H9 (cell line): Measurements from ENCODE around the gene ANKRD16. TPM values are rescaled to one million over a fixed set of nuclear protein-coding genes. Genes with fewer than 3 reads are reported as not detected.
"Not testable (repeated sequence)": the region's sequence is repeated elsewhere in the genome, so short reads cannot be mapped to it uniquely, and the experiment has no call there.

ENCODE experiments used
- DNase-seq: peaks from one replicate; pipeline ENCODE4 v3.0.0-alpha.2; 2017
- H2AFZ ChIP-seq: one replicate; pipeline ENCODE4 v1.6.1; 2013; ENCODE audit warnings: mild to moderate bottlenecking, low read length, control low read depth, moderate library complexity
- H2AK5ac ChIP-seq: 2 replicates; pipeline ENCODE4 v1.6.1; 2013; ENCODE audit warnings: low read length, control low read depth, mixed read lengths; ENCODE audit not compliant: insufficient read length
- H2BK120ac ChIP-seq: one replicate; pipeline ENCODE4 v1.6.1; 2013; ENCODE audit warnings: low read depth, mild to moderate bottlenecking, low read length, control low read depth, inconsistent platforms; ENCODE audit not compliant: poor library complexity, severe bottlenecking
- H2BK12ac ChIP-seq: 2 replicates; pipeline ENCODE4 v1.6.1; 2013; ENCODE audit warnings: low read length, control low read depth, mixed read lengths, low read depth; ENCODE audit not compliant: insufficient read length
- H2BK15ac ChIP-seq: 2 replicates; pipeline ENCODE4 v1.6.1; 2013; ENCODE audit warnings: low read depth, low read length, control low read depth
- H2BK20ac ChIP-seq: one replicate; pipeline ENCODE4 v1.6.1; 2013; ENCODE audit warnings: low read depth, mild to moderate bottlenecking, low read length, control low read depth, inconsistent platforms; ENCODE audit not compliant: poor library complexity, severe bottlenecking
- H2BK5ac ChIP-seq: 2 replicates; pipeline ENCODE4 v1.6.1; 2013; ENCODE audit warnings: low read length, control low read depth, mixed read lengths; ENCODE audit not compliant: insufficient read length
- H3K14ac ChIP-seq: 2 replicates; pipeline ENCODE4 v1.6.1; 2013; ENCODE audit warnings: low read length, control low read depth; ENCODE audit not compliant: insufficient read depth
- H3K18ac ChIP-seq: 2 replicates; pipeline ENCODE4 v1.6.1; 2013; ENCODE audit warnings: low read depth, mild to moderate bottlenecking, mixed read lengths, low read length, control low read depth; ENCODE audit not compliant: insufficient read length
- H3K23ac ChIP-seq: 2 replicates; pipeline ENCODE4 v1.6.1; 2013; ENCODE audit warnings: low read length, control low read depth, mixed read lengths, low read depth; ENCODE audit not compliant: insufficient read length
- H3K23me2 ChIP-seq: 2 replicates; pipeline ENCODE4 v1.6.1; 2013; ENCODE audit warnings: low read depth, mild to moderate bottlenecking, mixed read lengths, low read length, control low read depth; ENCODE audit not compliant: insufficient read length, poor library complexity, severe bottlenecking
- H3K27ac ChIP-seq: 2 replicates; pipeline ENCODE4 v1.5.1; 2013; ENCODE audit warnings: low read length, control low read depth, mixed read lengths, low read depth; ENCODE audit not compliant: insufficient read length
- H3K27me3 ChIP-seq: 2 replicates; pipeline ENCODE4 v1.6.1; 2013; ENCODE audit warnings: low read length, control low read depth, inconsistent platforms; ENCODE audit not compliant: insufficient read depth
- H3K4ac ChIP-seq: 2 replicates; pipeline ENCODE4 v1.6.1; 2013; ENCODE audit warnings: low read depth, mild to moderate bottlenecking, control low read depth, inconsistent platforms, low read length, moderate library complexity
- H3K4me1 ChIP-seq: 2 replicates; pipeline ENCODE4 v1.6.1; 2013; ENCODE audit warnings: low read length, control low read depth, inconsistent platforms; ENCODE audit not compliant: insufficient read depth
- H3K4me2 ChIP-seq: 2 replicates; pipeline ENCODE4 v1.6.1; 2013; ENCODE audit warnings: low read length, control low read depth, mixed read lengths; ENCODE audit not compliant: insufficient read length, insufficient read depth
- H3K56ac ChIP-seq: 2 replicates; pipeline ENCODE4 v1.6.1; 2013; ENCODE audit warnings: low read depth, mild to moderate bottlenecking, mixed read lengths, low read length, control low read depth; ENCODE audit not compliant: insufficient read length
- H3K79me1 ChIP-seq: 2 replicates; pipeline ENCODE4 v1.6.1; 2013; ENCODE audit warnings: low read depth, mild to moderate bottlenecking, moderate library complexity, low read length, control low read depth, inconsistent platforms; ENCODE audit not compliant: insufficient read depth, poor library complexity, severe bottlenecking
- H3K79me2 ChIP-seq: 2 replicates; pipeline ENCODE4 v1.6.1; 2013; ENCODE audit warnings: low read length, control low read depth, inconsistent platforms; ENCODE audit not compliant: insufficient read depth
- H3K9ac ChIP-seq: 2 replicates; pipeline ENCODE4 v1.6.1; 2013; ENCODE audit warnings: low read length, control low read depth, mixed read lengths; ENCODE audit not compliant: insufficient read length; ENCODE audit errors: extremely low read depth
- H3K9me3 ChIP-seq: one replicate; pipeline ENCODE4 v1.6.1; 2013; ENCODE audit warnings: low read depth, low read length, inconsistent platforms; ENCODE audit not compliant: control insufficient read depth
- H3T11ph ChIP-seq: one replicate; pipeline ENCODE4 v1.6.1; 2013; ENCODE audit warnings: mild to moderate bottlenecking, low read length, control low read depth, inconsistent platforms
- H4K20me1 ChIP-seq: one replicate; pipeline ENCODE4 v1.6.1; 2013; ENCODE audit not compliant: control insufficient read depth, insufficient read length, insufficient read depth
- H4K5ac ChIP-seq: 2 replicates; pipeline ENCODE4 v1.6.1; 2013; ENCODE audit warnings: low read depth, mild to moderate bottlenecking, mixed read lengths, low read length, control low read depth; ENCODE audit not compliant: insufficient read length
- H4K8ac ChIP-seq: replicated peaks from 2 replicates; pipeline ENCODE4 v1.6.1; 2013; ENCODE audit warnings: low read length, control low read depth, mixed read lengths, low read depth; ENCODE audit not compliant: insufficient read length
- H4K91ac ChIP-seq: 2 replicates; pipeline ENCODE4 v1.6.1; 2013; ENCODE audit warnings: low read depth, mild to moderate bottlenecking, moderate library complexity, mixed read lengths, low read length, control low read depth; ENCODE audit not compliant: insufficient read length
- H3K27ac Mint-ChIP-seq, 3 experiments: 2 replicates in 2 of 3; 3 replicates in 1 of 3; pipeline ENCODE4 v1.8.0; 2020 to 2021; ENCODE audit warnings: mixed read lengths in 3 of 3, mild to moderate bottlenecking in 1 of 3, moderate library complexity in 1 of 3
- H3K27me3 Mint-ChIP-seq: 2 replicates; pipeline ENCODE4 v1.8.0; 2021; ENCODE audit warnings: low read depth, mild to moderate bottlenecking, moderate library complexity, mixed read lengths
- H3K36me3 Mint-ChIP-seq, 3 experiments: 2 replicates in 2 of 3; 3 replicates in 1 of 3; pipeline ENCODE4 v1.8.0; 2020 to 2021; ENCODE audit warnings: low read depth in 3 of 3, mixed read lengths in 3 of 3; ENCODE audit not compliant: insufficient read depth in 1 of 3
- H3K4me1 Mint-ChIP-seq, 2 experiments: 2 replicates each; pipeline ENCODE4 v1.8.0; 2020; ENCODE audit warnings: mixed read lengths in 2 of 2
- H3K4me3 Mint-ChIP-seq, 2 experiments: 2 replicates in 1 of 2; 3 replicates in 1 of 2; pipeline ENCODE4 v1.8.0; 2020 to 2021; ENCODE audit warnings: mild to moderate bottlenecking in 2 of 2, mixed read lengths in 2 of 2, moderate library complexity in 1 of 2
- H3K9me3 Mint-ChIP-seq, 2 experiments: 2 replicates in 1 of 2; 3 replicates in 1 of 2; pipeline ENCODE4 v1.8.0; 2020; ENCODE audit warnings: mild to moderate bottlenecking in 2 of 2, mixed read lengths in 2 of 2, moderate library complexity in 1 of 2
- WGBS: extraction: QIAGEN DNeasy Blood & Tissue Kit; methylation state at CpG from one replicate; pipeline ENCODE4 v1.1.7; 2013; ENCODE audit warnings: missing lambda C conversion rate, low lambda C conversion rate, mixed read lengths; ENCODE audit not compliant: insufficient read length; ENCODE audit errors: extremely low coverage; 5-methylcytosine and 5-hydroxymethylcytosine counted together
- total RNA-seq: library from RNA; stranded (reverse); gene quantifications from 2 replicates; pipeline ENCODE4 v1.2.1, GENCODE V29; 2021
- TF ChIP-seq, protein P1 (sequence below): fragments of 200-600 bp; sonication (generic); conservative IDR thresholded peaks from 3 replicates; pipeline ENCODE4 v1.8.0; 2021; ENCODE audit warnings: antibody characterized with exemption, mild to moderate bottlenecking

The ANKRD16 gene
- total RNA-seq, 1 experiment from 2014 or later = 11.4 TPM

DNA sequence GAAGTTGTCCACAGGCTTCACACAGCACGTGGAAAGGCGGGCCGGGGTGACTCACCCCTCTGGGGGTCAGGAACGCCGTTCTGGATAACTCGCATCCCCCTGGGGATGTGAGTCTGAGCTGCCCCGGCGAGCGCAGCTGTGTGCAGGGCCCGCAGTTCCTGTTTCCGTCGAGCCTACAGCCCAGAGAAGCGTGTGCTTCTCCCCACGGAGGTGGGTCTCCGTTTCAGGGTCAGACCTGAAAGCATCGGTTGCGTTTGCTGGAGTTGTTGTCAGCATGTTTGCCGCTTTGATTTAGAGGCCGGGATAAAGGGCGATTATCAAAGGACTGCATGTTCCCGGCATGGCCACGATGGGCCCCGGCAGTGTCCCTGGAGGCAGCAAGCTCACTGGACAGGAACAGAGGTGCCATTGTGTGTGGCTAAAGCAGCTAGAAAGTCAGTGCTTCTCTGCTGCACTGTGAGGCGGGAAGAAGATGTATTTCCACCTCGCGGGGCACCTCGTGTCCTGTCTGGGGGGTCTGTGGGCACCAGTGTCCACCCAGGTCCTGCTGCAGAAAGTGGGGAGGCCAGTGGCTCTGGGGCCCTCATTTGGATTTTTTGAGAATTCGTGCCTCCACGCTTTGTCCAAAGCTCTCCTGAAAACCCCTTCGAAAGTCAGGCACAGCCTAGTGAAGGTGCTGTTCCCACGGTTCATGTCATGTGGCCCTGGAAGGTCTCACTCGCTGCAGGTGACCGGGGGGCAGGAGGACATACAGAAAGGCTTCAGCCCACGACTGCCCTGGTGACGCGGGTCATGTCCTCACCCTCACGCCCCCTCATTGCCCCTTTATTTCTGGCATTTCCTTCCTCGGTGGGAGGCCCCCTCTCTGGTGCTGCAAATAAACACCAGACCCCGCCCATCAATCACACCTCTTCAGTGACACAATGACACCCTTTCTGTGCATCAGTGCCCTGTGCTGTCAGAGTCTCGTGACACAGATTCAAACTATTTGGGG, 49.1 kb downstream of the ANKRD16 start:
- Histone ChIP-seq H3K79me1 (no peaks in the 10 kb centered on the region), H3K23me2 (no peaks in the 10 kb centered on the region), H2AK5ac (no peak overlapping the region), H3K9me3 (no peaks in the 10 kb centered on the region), H2BK15ac (no peak overlapping the region), H4K8ac (no peak overlapping the region), H3K18ac (no peak overlapping the region), H3K23ac (no peak overlapping the region), H3K56ac (no peak overlapping the region), H3K9ac (no peak overlapping the region), H3K4me2 (no peak overlapping the region), H2BK12ac (no peak overlapping the region), H2BK120ac (no peak overlapping the region), H3K27me3 (no peaks in the 10 kb centered on the region), H3T11ph (no peak overlapping the region), H2BK5ac (no peak overlapping the region), H4K5ac (no peak overlapping the region), H3K14ac (no peak overlapping the region), H3K4me1 (no peaks in the 10 kb centered on the region), H3K4ac (no peak overlapping the region), H4K20me1 (no peaks in the 10 kb centered on the region), H4K91ac (no peak overlapping the region), H2BK20ac (no peak overlapping the region), H3K27ac (no peak overlapping the region), H3K79me2 (no peaks in the 10 kb centered on the region), H2AFZ (no peak overlapping the region)
- peaks cover 2% of the 10 kb centered on the region for H3K27me3 Mint-ChIP-seq
- no peak for DNase-seq
- no peak overlapping the region for H3K4me3 Mint-ChIP-seq
- no peaks in the 10 kb centered on the region for H3K9me3 Mint-ChIP-seq
- peaks cover 6 to 7% of the 10 kb centered on the region in 2 experiments; a peak in 3 of 4 replicates for H3K4me1 Mint-ChIP-seq
- WGBS = no CpG with 5 or more reads among the region's 40 CpGs
- no peak overlapping the region; a peak in 1 of 7 replicates for H3K27ac Mint-ChIP-seq
- no peaks in the 10 kb centered on the region for H3K36me3 Mint-ChIP-seq
- TF ChIP-seq, protein P1, sequence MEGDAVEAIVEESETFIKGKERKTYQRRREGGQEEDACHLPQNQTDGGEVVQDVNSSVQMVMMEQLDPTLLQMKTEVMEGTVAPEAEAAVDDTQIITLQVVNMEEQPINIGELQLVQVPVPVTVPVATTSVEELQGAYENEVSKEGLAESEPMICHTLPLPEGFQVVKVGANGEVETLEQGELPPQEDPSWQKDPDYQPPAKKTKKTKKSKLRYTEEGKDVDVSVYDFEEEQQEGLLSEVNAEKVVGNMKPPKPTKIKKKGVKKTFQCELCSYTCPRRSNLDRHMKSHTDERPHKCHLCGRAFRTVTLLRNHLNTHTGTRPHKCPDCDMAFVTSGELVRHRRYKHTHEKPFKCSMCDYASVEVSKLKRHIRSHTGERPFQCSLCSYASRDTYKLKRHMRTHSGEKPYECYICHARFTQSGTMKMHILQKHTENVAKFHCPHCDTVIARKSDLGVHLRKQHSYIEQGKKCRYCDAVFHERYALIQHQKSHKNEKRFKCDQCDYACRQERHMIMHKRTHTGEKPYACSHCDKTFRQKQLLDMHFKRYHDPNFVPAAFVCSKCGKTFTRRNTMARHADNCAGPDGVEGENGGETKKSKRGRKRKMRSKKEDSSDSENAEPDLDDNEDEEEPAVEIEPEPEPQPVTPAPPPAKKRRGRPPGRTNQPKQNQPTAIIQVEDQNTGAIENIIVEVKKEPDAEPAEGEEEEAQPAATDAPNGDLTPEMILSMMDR = no peak

DNA sequence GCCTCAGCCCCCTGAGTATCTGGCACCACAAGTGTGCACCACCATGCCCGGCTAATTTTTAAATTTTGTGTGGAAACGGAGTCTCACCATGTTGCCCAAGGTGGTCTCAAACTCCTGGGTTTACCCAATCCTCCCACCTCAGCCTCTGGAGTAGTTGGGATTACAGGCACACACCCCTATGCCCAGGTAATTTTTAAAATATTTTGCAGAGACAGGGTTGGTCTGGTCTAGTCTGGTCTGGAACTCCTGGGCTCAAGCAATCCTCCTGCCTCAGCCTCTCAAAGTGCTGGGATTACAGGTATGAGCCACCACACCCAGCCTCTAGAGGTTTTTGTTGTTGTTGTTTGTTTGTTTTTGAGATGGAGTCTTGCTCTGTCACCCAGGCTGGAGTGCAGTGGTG, 53.5 kb downstream of the ANKRD16 start:
- H3K27me3 Mint-ChIP-seq, H3K23me2 ChIP-seq, H3K56ac ChIP-seq, H3K79me1 ChIP-seq, H3K4me1 Mint-ChIP-seq, H3K4ac ChIP-seq, H3T11ph ChIP-seq, H4K8ac ChIP-seq, H2BK5ac ChIP-seq, H3K27me3 ChIP-seq, H3K27ac ChIP-seq, H3K18ac ChIP-seq, H3K79me2 ChIP-seq, H3K4me1 ChIP-seq, H2AK5ac ChIP-seq, H3K23ac ChIP-seq, DNase-seq, H3K27ac Mint-ChIP-seq, H4K20me1 ChIP-seq, H3K4me2 ChIP-seq, H2AFZ ChIP-seq, H4K5ac ChIP-seq, H2BK15ac ChIP-seq, H3K14ac ChIP-seq, H4K91ac ChIP-seq, H3K9me3 ChIP-seq, H2BK120ac ChIP-seq, H3K36me3 Mint-ChIP-seq, H2BK12ac ChIP-seq, H3K9me3 Mint-ChIP-seq, H3K9ac ChIP-seq, H3K4me3 Mint-ChIP-seq, H2BK20ac ChIP-seq: not testable (repeated sequence)
- WGBS = no CpG with 5 or more reads among the region's 2 CpGs
